ENCODE measurements around the gene CASP1.

CASP1 gene

GRCh38 chr11:105051559-105051958, 16.6 kb upstream of the CASP1 start:
- CTCF ChIA-PET = interaction anchor here (0.6 kb wide), 1 partner anchor 577 kb away, joined by 3 read pairs; no protein-coding TSS in a partner anchor

GRCh38 chr11:105049481-105049880, 14.5 kb upstream of the CASP1 start:
- TF ChIP-seq ZBTB17 (tag by site-specific recombination; IDR thresholded peaks at IDR 0.05) (no peak), ZNF239 (tag by site-specific recombination; IDR thresholded peaks at IDR 0.05) (no peak), ZNF629 (tag by site-specific recombination; IDR thresholded peaks at IDR 0.05) (no peak), ZNF174 (tag by site-specific recombination; IDR thresholded peaks at IDR 0.05) (no peak), HOXD13 (CRISPR knock-in tag; IDR thresholded peaks at IDR 0.05; ENCODE audit: borderline replicate concordance) (no peak), ZNF223 (tag by site-specific recombination; IDR thresholded peaks at IDR 0.05) (no peak), ZNF18 (tag by site-specific recombination; IDR thresholded peaks at IDR 0.05) (no peak), ZNF488 (tag by site-specific recombination; IDR thresholded peaks at IDR 0.05) (no peak)
- ChIA-PET POLR2A (no interaction called here), CTCF (no interaction called here)
- no peak overlapping the region for H3K27ac ChIP-seq (ENCODE audit: extremely low read depth, low read depth, low read length)
- H3K9me3 ChIP-seq (ENCODE audit: control insufficient read depth, insufficient read depth, low read depth, low read length) = no peaks in the 10 kb centered on the region
- no peaks in the 10 kb centered on the region for H3K4me1 ChIP-seq (ENCODE audit: control insufficient read depth, insufficient read depth, low read length)
- H3K36me3 ChIP-seq (ENCODE audit: control insufficient read depth in 2 of 2, insufficient read depth in 1 of 2, low read length in 2 of 2) = no peaks in the 10 kb centered on the region
- no peak overlapping the region for H3K4me3 ChIP-seq (ENCODE audit: low read depth, low read length)

More at GRCh38 chr11:105051559-105051958, 16.6 kb upstream of the CASP1 start:
- Histone ChIP-seq H3K9me3 (ENCODE audit: control insufficient read depth, insufficient read depth, low read depth, low read length) (no peaks in the 10 kb centered on the region), H3K36me3 (ENCODE audit: control insufficient read depth in 2 of 2, insufficient read depth in 1 of 2, low read length in 2 of 2) (no peaks in the 10 kb centered on the region), H3K4me1 (ENCODE audit: control insufficient read depth, insufficient read depth, low read length) (no peaks in the 10 kb centered on the region), H3K27ac (ENCODE audit: extremely low read depth, low read depth, low read length) (no peak overlapping the region), H3K4me3 (ENCODE audit: low read depth, low read length) (no peak overlapping the region)
- TF ChIP-seq ZNF175 (tag by site-specific recombination; IDR thresholded peaks at IDR 0.05) (no peak), ZNF37A (tag by site-specific recombination; IDR thresholded peaks at IDR 0.05) (no peak), ZNF239 (tag by site-specific recombination; IDR thresholded peaks at IDR 0.05) (no peak), BCL6B (tag by site-specific recombination; IDR thresholded peaks at IDR 0.05) (no peak), ZNF837 (tag by site-specific recombination; IDR thresholded peaks at IDR 0.05) (no peak), ZBTB10 (tag by site-specific recombination; IDR thresholded peaks at IDR 0.05) (no peak), ZNF791 (tag by site-specific recombination; IDR thresholded peaks at IDR 0.05) (no peak), ZNF513 (tag by site-specific recombination; IDR thresholded peaks at IDR 0.05) (no peak), ZFP3 (tag by site-specific recombination; IDR thresholded peaks at IDR 0.05; ENCODE audit: low read depth) (no peak), KLF1 (tag by site-specific recombination; IDR thresholded peaks at IDR 0.05) (no peak), ZNF341 (tag by site-specific recombination; IDR thresholded peaks at IDR 0.05; ENCODE audit: low read depth) (no peak), ZNF302 (tag by site-specific recombination; IDR thresholded peaks at IDR 0.05; ENCODE audit: low read depth) (no peak), ZNF214 (tag by site-specific recombination; IDR thresholded peaks at IDR 0.05; ENCODE audit: borderline replicate concordance) (no peak), ZNF624 (tag by site-specific recombination; IDR thresholded peaks at IDR 0.05) (no peak), SP2 (tag by site-specific recombination; IDR thresholded peaks at IDR 0.05) (no peak), ZNF132 (tag by site-specific recombination; IDR thresholded peaks at IDR 0.05; ENCODE audit: borderline replicate concordance) (no peak), ZNF274 (IDR thresholded peaks at IDR 0.05; ENCODE audit: low read length) (no peak), ZNF274 (tag by site-specific recombination; IDR thresholded peaks at IDR 0.05; ENCODE audit: borderline replicate concordance) (no peak), ZNF670 (tag by site-specific recombination; IDR thresholded peaks at IDR 0.05; ENCODE audit: low read depth) (no peak), ZNF23 (tag by site-specific recombination; IDR thresholded peaks at IDR 0.05; ENCODE audit: borderline replicate concordance) (no peak)
- POLR2A ChIA-PET = no interaction called here

Data from HEK293 (cell line).